Stimulated activated naive CD8-positive, alpha-beta T cell treated with anti-CD3 and anti-CD28 coated beads, Interleukin-15, amount 100 ng/mL, for 72 hours (primary cell): ENCODE measurements around the gene PUM1.
A peak's percentile ranks its signal among the peaks of the same experiment; 100 is the strongest.
"Not testable (repeated sequence)": the region's sequence is repeated elsewhere in the genome, so short reads cannot be mapped to it uniquely, and the experiment has no call there.

Experiments
- ATAC-seq: fragments of 150-1000 bp; cut with Tn5 transposase; 2 replicates; pipeline ENCODE4 v1.10.0; 2021; ENCODE audit warnings: mild to moderate bottlenecking, moderate library complexity
- DNase-seq, 2 donors: peaks; one replicate each; pipeline ENCODE4 v3.0.0; 2021 to 2022
- H3K27ac Mint-ChIP-seq, 2 donors: one replicate each; pipeline ENCODE4 v1.8.0; 2022; ENCODE audit warnings: mild to moderate bottlenecking in 2 of 2, mixed read lengths in 2 of 2, moderate library complexity in 2 of 2
- H3K27me3 Mint-ChIP-seq: one replicate; pipeline ENCODE4 v1.8.0; 2022; ENCODE audit warnings: mixed read lengths
- H3K4me1 Mint-ChIP-seq: one replicate; pipeline ENCODE4 v1.8.0; 2022; ENCODE audit warnings: mild to moderate bottlenecking, mixed read lengths
- H3K4me3 Mint-ChIP-seq, 2 donors: one replicate each; pipeline ENCODE4 v1.8.0; 2022; ENCODE audit warnings: mild to moderate bottlenecking in 2 of 2, mixed read lengths in 2 of 2, moderate library complexity in 1 of 2
- H3K9me3 Mint-ChIP-seq, 2 donors: one replicate each; pipeline ENCODE4 v1.8.0; 2022; ENCODE audit warnings: mixed read lengths in 2 of 2

PUM1 gene

DNA sequence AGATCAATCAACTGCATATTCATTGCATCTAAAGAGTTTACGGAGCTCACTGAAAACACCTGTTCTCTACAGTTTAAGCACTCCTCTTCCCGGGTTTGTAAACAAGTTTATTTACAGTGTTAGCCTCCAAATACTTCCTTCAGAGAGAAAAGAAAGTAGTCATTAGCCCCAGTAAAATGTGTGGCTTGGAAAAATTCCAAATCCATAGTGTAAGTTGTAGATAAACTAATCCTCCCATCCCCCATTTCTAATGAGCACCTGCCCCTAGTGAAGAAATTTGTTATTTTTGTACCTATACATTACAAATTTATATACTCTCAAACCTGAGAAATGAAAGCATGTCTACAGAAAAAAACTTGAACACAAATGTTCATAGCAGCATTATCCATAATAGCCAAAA lies 21.9 kb downstream of the PUM1 start:
- H3K27me3 Mint-ChIP-seq, result no peaks in the 10 kb centered on the region

DNA sequence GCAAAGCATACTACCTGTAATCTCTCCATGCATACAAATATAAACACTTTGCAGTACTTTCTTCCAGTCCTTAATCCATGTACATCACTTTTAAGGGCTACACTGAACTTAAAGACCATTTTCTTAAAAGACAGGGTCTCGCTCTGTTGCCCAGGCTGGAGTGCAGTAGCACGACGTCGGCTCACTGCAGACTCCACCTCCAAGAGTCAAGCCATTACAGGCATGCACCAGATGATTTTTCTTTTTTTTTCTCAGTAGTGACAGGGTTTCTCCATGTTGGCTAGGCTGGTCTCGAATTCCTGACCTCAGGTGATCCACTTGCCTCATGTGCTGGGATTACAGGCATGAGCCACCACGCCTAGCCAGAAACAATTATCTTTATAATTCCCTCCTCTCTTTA lies 22.9 kb downstream of the PUM1 start:
- ATAC-seq, result no peak
- Mint-ChIP-seq H3K9me3 (no peaks in the 10 kb centered on the region), H3K4me3 (no peak overlapping the region), H3K4me1 (peaks cover 51% of the 10 kb centered on the region), H3K27ac (no peak overlapping the region), H3K27me3 (no peaks in the 10 kb centered on the region)
- DNase-seq, result no peak

More for the DNA sequence above, 21.9 kb downstream of the PUM1 start:
- Mint-ChIP-seq H3K9me3 (no peaks in the 10 kb centered on the region), H3K27ac (peak overlapping the region in 1 of 2 donors; percentile 7), H3K4me3 (no peak overlapping the region), H3K4me1 (peaks cover 44% of the 10 kb centered on the region)
- no peak for DNase-seq
- no peak for ATAC-seq

DNA sequence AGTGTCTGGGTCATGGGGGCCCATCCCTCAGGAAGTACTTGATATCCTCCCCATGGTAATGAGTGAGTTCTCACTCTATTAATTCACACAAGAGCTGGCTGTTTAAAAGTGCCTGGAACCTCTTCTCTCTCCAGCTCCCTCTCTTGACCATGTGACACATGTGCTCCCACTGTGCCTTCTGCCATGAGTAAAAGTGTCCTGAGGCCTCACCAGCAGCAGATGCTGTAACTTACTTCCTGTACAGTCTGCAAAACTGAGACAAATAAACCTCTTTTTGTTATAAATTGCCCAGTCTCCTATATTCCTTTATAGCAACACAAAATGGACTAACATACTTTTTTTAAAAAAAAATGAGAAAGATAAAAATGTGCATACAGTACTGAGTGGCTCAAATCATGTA lies 24.0 kb downstream of the PUM1 start:
- H3K4me1 Mint-ChIP-seq, result peaks cover 51% of the 10 kb centered on the region

DNA sequence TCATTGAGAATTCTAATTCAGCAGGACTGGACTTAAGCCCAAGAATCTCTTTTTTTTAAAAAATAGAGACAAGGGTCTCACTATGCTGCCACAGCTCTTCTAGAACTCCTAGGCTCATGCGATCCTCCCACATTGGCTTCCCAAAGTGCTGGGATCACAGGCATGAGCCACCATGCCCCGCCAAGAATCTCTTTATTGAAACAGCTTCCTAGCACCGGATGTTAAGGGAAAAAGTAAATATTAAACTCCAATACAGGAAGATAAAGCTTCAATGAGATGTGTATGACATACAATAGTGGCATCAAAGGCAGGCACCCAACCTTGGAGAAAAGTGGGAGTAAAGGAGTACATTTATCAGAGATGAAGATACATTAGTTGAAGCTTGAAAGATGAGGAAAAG lies 25.5 kb downstream of the PUM1 start:
- Mint-ChIP-seq H3K9me3 (no peaks in the 10 kb centered on the region), H3K27ac (no peak overlapping the region), H3K4me3 (no peak overlapping the region), H3K27me3 (no peaks in the 10 kb centered on the region), H3K4me1 (peaks cover 66% of the 10 kb centered on the region)
- no peak for DNase-seq
- no peak for ATAC-seq

More for the DNA sequence above, 24.0 kb downstream of the PUM1 start:
- Mint-ChIP-seq H3K9me3 (no peaks in the 10 kb centered on the region), H3K27me3 (no peaks in the 10 kb centered on the region), H3K27ac (no peak overlapping the region), H3K4me3 (no peak overlapping the region)
- DNase-seq, result no peak
- no peak for ATAC-seq

DNA sequence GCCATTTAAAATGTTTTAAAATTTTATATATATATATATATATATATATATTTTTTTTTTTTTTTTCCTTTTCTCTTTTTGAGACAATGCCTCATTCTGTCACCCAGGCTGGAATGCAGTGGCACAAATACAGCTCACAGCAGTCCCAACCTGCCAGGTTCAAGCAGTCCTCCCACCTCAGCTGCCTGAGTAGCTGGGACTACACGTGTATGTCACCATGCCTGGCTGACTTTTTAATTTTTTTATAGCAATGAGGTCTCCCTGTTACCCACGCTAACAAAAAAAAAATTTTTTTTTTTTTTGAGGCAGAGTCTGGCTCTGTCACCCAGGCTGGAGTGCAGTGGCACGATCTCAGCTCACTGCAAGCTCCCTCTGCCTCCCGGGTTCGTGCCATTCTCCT lies 26.6 kb downstream of the PUM1 start:
- not testable (repeated sequence) for H3K9me3 Mint-ChIP-seq, DNase-seq, H3K27ac Mint-ChIP-seq, ATAC-seq, H3K27me3 Mint-ChIP-seq, H3K4me3 Mint-ChIP-seq
- H3K4me1 Mint-ChIP-seq, result peaks cover 73% of the 10 kb centered on the region

DNA sequence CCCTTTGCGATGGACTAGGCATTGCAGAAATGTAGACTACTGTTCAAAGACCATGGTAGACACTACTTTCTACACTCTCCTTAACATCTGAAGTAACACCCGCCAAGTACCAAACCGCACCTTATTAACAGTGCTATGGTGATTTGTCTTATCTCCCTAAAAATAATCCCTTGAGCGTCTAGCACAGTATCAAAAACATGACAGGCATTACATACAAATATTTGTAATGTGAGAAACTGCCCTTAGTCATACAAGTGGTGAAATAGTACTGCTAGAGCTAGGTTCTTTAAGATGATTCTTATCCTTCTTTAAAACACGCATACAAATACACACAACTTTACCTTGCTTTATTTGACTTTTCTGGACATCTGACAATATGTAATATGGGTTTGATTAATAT lies 27.2 kb downstream of the PUM1 start:
- Mint-ChIP-seq H3K27me3 (no peaks in the 10 kb centered on the region), H3K4me1 (peaks cover 71% of the 10 kb centered on the region), H3K9me3 (no peaks in the 10 kb centered on the region), H3K27ac (no peak overlapping the region), H3K4me3 (no peak overlapping the region)
- ATAC-seq (no peak), DNase-seq (no peak)

DNA sequence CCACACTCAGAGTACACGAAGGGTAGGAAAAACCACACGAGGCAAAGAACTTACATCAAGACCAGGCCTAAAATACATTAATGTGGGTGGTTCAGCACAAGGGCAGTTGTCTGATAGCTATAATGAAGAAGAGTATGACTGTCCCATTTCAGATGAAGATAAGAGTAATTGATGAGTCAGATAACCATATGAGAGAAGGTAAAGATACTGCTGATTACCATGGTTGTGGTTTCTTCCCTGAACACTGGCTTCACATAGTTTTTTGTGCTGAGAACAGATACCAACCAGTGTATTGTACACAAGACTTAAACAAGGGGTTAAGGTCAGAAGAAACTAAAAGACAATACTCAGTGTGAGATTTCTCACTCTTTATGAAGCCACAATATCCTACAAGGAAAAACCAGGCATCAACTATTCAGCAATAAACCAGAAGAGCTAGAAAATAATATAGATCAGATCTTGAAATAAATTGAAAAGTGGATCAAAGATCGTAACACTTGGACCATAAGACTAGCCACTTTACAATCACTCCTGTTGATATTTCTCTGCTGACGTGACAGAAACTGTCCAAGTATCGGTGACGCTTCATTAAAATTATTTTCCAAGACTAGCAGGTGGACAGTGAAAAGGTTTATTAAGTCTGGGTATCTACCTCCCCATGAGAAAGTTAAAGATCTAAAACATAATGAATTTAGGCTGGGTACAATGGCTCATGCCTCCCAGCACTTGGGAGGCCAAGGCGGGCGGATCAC lies 28.6 kb downstream of the PUM1 start:
- peak; percentile 88 for ATAC-seq
- no peak for DNase-seq
- H3K4me3 Mint-ChIP-seq, result peak overlapping the region in 1 of 2 donors; percentile 18
- no peaks in the 10 kb centered on the region for H3K9me3 Mint-ChIP-seq
- no peaks in the 10 kb centered on the region for H3K27me3 Mint-ChIP-seq
- H3K27ac Mint-ChIP-seq, result peak overlapping the region; percentile 22 to 66
- peaks cover 70% of the 10 kb centered on the region for H3K4me1 Mint-ChIP-seq

DNA sequence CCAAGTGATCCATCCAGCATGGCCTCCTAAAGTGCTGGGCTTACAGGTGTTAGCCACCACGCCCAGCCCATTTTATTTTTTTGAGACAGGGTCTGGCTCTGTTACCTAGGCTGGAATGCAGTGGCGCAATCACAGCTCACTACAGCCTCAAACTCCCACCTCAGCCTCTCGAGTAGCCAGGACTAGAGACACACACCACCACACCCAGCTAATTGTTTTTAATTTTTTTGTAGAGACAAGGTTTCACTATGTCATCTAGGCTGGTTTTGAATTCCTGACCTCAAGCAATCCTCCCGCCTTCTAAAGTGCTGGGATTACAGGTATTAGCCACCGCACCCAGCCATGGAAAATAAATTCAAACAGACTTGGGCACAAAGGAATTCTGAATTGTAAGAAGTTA lies 31.9 kb downstream of the PUM1 start:
- Mint-ChIP-seq H3K27me3 (no peaks in the 10 kb centered on the region), H3K4me3 (peak overlapping the region in 1 of 2 donors; percentile 21), H3K9me3 (no peaks in the 10 kb centered on the region), H3K4me1 (peaks cover 81% of the 10 kb centered on the region), H3K27ac (peak overlapping the region in 1 of 2 donors; percentile 63)
- no peak for DNase-seq
- no peak for ATAC-seq

DNA sequence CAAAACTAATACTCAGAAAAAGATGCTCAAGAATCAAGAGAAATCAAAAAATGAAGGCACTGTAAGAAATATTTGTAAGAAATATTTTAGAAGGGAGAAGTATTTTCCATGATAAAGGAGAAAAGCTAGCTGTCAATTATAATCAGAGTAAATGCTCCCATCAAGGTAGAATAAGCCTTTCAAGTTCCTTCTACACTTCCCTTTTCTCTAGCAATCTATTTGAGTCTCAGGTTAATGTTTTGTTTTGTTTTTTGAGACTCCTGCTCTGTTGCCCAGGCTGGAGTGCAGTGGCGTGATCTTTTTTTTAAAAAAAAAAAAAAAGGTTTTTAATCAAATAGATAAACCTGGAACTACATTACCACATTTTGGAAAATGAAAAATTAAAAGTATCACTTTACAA lies 33.3 kb downstream of the PUM1 start:
- ATAC-seq (no peak), DNase-seq (no peak)
- no peaks in the 10 kb centered on the region for H3K9me3 Mint-ChIP-seq
- H3K4me3 Mint-ChIP-seq, result no peak overlapping the region
- H3K27me3 Mint-ChIP-seq, result no peaks in the 10 kb centered on the region
- peaks cover 81% of the 10 kb centered on the region for H3K4me1 Mint-ChIP-seq
- H3K27ac Mint-ChIP-seq, result no peak overlapping the region

DNA sequence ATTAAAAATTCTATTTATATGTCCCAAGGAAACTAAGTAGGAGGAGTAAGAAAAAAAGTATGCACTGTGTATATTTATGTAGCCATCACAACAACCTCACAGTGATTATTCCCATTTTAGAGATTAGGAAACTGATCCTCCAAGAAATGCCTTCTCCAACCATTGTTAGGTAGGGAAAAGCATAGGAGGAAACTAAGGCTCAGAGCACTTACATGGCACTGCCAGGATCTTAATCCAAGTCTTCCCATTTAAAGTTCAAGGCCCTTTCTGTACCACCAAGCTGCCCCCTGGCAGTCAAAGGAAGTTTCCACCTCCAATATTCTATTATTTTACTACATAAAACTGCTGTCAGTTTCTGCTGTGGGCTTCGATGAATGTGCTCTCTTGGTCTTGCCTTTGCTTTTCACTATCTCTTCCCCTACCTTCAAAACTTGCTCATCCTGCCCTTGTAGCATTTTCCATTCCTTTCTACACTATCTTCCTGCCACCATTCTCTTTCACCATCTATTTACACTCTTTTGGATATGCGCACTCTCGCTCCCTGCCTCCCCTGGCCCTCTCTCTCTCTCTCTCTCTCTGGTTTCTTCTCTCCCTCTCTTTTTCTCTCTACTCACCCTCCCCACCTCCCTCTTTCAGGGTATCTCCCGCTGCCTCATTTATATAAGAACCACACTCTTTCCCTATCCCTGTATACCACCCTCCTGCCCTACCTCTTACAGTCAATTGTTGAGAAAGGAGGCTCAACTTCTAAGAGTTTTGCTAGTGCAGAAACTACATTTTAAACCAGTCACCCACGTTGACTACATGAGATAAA lies 34.0 kb downstream of the PUM1 start:
- Mint-ChIP-seq H3K9me3 (no peaks in the 10 kb centered on the region), H3K4me3 (no peak overlapping the region), H3K27ac (no peak overlapping the region), H3K4me1 (peaks cover 79% of the 10 kb centered on the region), H3K27me3 (no peaks in the 10 kb centered on the region)
- ATAC-seq, result no peak
- no peak for DNase-seq

DNA sequence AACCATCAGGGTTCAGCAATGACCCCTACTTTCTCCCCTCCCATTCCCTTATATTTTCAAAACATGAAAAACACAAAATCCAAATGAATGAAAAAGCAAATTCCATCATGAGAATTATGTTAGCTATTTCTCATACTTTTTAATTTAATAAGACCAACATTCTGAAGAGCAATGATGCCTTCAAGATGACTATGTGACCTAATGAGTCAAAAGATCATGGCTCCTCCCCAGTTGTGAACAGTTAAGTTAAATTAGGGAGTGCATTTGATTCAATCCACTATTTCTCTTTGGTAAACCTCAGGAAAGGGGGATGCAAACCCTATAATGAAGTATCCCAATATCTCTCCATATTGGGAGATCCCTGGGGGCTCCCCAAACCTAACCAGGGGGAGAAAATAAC lies 36.5 kb downstream of the PUM1 start:
- ATAC-seq (no peak), DNase-seq (no peak)
- H3K4me3 Mint-ChIP-seq, result peak overlapping the region in 1 of 2 donors; percentile 1
- no peaks in the 10 kb centered on the region for H3K27me3 Mint-ChIP-seq
- H3K4me1 Mint-ChIP-seq, result peaks cover 81% of the 10 kb centered on the region
- H3K9me3 Mint-ChIP-seq, result no peaks in the 10 kb centered on the region
- H3K27ac Mint-ChIP-seq, result no peak overlapping the region

DNA sequence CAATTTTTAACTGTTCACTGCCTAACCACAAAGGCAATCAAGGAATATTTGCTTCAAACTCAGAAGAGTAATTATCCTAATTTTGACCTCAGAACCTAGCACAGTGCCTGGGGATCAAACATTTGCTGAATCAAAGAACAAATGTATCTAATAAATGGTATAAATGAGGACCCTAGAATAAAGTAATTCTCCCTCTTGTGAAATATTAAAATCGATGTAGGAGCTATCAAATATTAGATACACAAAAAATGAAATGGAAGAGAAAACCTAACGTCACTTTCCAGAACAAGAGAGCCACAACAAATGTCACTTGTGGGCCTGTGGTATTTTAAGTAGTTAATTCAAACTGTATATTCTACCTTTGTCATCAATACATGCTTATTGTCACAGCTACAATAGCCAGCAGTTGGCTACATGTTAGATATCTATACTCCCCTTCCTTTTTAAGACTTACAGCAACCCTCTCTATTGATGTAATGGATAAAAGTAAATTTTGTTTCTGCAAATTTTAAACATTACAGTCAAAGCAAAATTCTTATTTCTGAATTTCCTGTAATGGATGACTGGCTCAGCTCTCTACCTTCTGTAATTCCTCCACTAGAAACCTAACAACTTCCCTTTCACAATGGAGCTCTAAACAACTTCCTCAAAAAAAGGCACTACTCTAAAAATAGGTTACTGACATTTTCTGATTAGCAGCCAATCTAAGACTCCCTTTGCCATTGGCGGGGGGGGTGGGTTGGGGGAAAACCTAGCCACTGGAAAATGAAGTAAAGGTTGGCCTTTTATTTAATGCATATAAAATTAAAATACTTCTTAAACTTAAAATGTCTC lies 37.6 kb downstream of the PUM1 start:
- Mint-ChIP-seq H3K27me3 (no peaks in the 10 kb centered on the region), H3K9me3 (no peaks in the 10 kb centered on the region), H3K4me3 (no peak overlapping the region), H3K27ac (no peak overlapping the region), H3K4me1 (peaks cover 78% of the 10 kb centered on the region)
- no peak for DNase-seq
- ATAC-seq, result no peak

DNA sequence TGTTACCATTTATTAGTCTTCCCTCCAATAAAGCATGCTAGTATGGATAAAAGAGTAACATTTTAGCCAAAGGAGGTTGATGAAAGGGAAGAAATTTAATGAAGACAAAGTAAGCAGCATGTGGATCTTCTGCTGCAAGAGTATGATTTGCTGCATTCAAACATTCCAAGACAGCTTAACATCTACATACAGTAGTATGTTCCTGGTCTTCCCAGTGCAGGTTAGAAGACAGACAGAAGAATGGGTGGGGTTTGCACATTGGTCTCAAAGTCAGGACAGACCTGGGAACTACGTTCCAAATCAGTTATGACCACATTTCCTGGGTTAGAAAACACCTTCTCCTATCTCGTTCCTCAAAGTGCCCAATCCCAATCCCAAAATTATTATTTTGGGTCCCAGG lies 43.3 kb downstream of the PUM1 start:
- DNase-seq (no peak), ATAC-seq (no peak)
- H3K27ac Mint-ChIP-seq, result no peak overlapping the region
- H3K4me1 Mint-ChIP-seq, result peaks cover 76% of the 10 kb centered on the region
- H3K27me3 Mint-ChIP-seq, result no peaks in the 10 kb centered on the region
- no peaks in the 10 kb centered on the region for H3K9me3 Mint-ChIP-seq
- H3K4me3 Mint-ChIP-seq, result no peak overlapping the region

DNA sequence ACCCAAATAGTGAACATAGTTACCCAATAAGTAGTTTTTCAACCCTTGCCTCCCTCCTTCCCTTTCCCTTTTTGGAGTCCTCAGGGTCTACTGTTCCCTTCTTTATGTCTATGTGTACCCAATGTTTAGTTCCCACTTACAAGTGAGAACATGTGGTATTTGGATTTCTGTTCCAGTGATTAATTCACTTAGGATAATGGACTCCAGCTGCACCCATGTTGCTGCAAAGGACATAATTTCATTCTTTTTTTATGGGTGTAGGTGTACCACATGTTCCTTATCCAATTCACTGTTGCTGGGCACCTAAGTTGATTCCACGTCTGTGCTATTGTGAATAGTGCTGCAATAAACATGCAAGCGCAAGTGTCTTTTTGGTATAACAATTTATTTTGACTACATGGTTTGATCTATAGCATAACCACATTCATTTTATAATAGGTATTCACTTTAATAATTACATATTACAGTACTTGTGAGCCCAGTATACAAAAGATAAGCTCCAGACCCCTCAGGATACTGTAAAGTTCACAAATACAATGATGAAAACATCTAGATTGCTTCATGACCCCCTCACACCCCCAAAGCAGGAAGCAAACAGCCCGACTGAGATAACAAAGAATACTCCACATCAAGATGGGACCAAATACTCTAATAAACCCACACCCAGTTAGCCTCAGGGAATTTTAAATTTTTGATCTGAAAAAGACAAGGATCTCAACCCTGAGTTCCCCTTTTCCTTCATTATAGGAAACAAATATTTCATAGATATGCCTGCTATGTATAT lies 45.3 kb downstream of the PUM1 start:
- Mint-ChIP-seq H3K27ac (no peak overlapping the region), H3K4me1 (peaks cover 62% of the 10 kb centered on the region), H3K4me3 (no peak overlapping the region), H3K9me3 (no peaks in the 10 kb centered on the region), H3K27me3 (no peaks in the 10 kb centered on the region)
- no peak for ATAC-seq
- no peak for DNase-seq

DNA sequence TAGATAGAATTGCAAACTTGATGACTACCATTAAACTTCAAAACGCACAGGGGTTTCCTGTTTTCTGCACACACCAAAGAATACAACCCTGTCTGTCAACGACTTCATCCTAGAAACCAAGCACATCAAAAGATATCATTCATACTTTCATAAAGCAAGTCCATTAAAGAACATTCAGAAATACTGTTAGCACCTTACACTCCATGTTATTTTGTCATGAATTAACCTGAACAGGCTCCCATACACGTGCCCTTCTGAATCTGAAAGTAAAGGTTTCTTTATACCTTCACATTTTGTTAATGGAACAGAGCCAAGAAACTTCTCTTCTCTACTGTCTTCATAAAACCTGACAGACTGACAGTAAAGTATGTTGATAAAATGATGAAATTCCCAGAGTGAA lies 46.1 kb downstream of the PUM1 start:
- Mint-ChIP-seq H3K4me1 (peaks cover 54% of the 10 kb centered on the region), H3K9me3 (no peaks in the 10 kb centered on the region), H3K27ac (no peak overlapping the region), H3K27me3 (no peaks in the 10 kb centered on the region), H3K4me3 (no peak overlapping the region)
- ATAC-seq (no peak), DNase-seq (no peak)
